ENCODE data around the gene ZFP36L2. TPM values are rescaled to one million over a fixed set of nuclear protein-coding genes. Genes with fewer than 3 reads are reported as not detected.

ZFP36L2 gene
- total and polyA plus RNA-seq, 2 experiments from 2014 or later, result 37.9 to 38.4 TPM

DNA sequence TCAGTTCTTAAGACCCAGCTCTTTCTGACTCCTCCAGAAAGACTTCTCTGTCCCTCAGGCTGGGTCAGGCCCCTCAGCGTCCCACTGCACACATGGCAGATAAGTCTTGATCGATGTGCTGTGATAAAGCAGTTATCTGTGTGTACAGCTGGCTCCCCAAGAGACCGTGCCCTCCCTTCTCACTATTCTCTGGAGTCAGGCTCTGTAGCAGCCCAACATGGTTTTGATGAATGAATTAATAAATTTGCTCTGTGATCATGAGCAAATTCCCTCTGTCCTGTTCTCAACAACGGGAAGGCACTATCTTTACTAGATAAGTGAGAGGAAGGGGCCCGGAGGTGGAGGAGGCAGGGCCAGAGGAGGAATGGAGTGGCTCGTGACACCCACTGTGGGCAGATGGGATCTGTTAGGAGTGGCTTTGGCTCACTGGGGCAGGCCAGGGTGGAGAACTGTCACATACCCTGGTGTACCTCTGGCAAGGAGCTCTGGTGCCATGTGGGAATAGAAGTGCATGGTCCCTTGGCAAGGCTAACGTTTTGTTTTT lies 48.3 kb downstream of the ZFP36L2 start (continued):
- TF ChIP-seq, protein P1, sequence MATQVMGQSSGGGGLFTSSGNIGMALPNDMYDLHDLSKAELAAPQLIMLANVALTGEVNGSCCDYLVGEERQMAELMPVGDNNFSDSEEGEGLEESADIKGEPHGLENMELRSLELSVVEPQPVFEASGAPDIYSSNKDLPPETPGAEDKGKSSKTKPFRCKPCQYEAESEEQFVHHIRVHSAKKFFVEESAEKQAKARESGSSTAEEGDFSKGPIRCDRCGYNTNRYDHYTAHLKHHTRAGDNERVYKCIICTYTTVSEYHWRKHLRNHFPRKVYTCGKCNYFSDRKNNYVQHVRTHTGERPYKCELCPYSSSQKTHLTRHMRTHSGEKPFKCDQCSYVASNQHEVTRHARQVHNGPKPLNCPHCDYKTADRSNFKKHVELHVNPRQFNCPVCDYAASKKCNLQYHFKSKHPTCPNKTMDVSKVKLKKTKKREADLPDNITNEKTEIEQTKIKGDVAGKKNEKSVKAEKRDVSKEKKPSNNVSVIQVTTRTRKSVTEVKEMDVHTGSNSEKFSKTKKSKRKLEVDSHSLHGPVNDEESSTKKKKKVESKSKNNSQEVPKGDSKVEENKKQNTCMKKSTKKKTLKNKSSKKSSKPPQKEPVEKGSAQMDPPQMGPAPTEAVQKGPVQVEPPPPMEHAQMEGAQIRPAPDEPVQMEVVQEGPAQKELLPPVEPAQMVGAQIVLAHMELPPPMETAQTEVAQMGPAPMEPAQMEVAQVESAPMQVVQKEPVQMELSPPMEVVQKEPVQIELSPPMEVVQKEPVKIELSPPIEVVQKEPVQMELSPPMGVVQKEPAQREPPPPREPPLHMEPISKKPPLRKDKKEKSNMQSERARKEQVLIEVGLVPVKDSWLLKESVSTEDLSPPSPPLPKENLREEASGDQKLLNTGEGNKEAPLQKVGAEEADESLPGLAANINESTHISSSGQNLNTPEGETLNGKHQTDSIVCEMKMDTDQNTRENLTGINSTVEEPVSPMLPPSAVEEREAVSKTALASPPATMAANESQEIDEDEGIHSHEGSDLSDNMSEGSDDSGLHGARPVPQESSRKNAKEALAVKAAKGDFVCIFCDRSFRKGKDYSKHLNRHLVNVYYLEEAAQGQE (IDR thresholded peaks at IDR 0.05; ENCODE audit: unreplicated experiment), result no peak
- TF ChIP-seq, protein P2, sequence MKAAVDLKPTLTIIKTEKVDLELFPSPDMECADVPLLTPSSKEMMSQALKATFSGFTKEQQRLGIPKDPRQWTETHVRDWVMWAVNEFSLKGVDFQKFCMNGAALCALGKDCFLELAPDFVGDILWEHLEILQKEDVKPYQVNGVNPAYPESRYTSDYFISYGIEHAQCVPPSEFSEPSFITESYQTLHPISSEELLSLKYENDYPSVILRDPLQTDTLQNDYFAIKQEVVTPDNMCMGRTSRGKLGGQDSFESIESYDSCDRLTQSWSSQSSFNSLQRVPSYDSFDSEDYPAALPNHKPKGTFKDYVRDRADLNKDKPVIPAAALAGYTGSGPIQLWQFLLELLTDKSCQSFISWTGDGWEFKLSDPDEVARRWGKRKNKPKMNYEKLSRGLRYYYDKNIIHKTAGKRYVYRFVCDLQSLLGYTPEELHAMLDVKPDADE (IDR thresholded peaks at IDR 0.05), result no peak

DNA sequence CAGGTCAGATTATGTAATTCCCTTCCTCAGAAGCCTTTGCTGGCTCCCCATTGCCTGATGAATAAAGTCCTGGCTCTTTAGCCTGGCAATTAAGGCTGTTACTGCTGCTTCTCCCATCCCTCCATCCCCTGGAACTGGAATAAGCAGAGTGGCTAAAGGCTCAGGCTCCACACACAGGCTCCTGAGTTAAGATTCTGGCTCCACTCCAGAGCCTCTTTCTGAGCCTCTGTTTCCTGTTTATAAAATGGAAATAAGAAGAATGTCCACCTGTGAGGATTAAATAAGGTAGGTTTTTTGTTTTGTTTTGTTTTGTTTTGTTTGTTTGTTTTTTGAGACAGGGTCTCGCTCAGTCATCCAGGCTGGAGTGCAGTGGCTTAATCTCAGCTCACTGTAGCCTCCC lies 50.0 kb downstream of the ZFP36L2 start:
- Histone ChIP-seq H3K79me2 (replicated peaks; ENCODE audit: insufficient read depth) (no peaks in the 10 kb centered on the region), H3K27me3 (ENCODE audit: insufficient read depth) (no peaks in the 10 kb centered on the region), H3K36me3 (ENCODE audit: insufficient read depth) (0 out of 2 replicates have a peak, but pooled peaks cover 11% of the 10 kb centered on the region), H2AFZ (no peak overlapping the region), H3K9me2 (ENCODE audit: insufficient read depth) (0 out of 2 replicates have a peak, but pooled peaks cover 5% of the 10 kb centered on the region), H3K4me2 (no peak overlapping the region), H3K4me3 (no peak overlapping the region), H3K27ac (ENCODE audit: low read depth) (no peak overlapping the region), H4K20me1 (replicated peaks; ENCODE audit: insufficient read depth) (no peaks in the 10 kb centered on the region), H3K4me1 (ENCODE audit: insufficient read depth) (peaks cover 31% of the 10 kb centered on the region), H3F3A (replicated peaks; ENCODE audit: low read depth) (peaks cover 9% of the 10 kb centered on the region; the same call in 1 of the 2 replicates)
- ATAC-seq, result no peak
- Mint-ChIP-seq H3K9me3 (peaks cover 33% of the 10 kb centered on the region; the same call in 2 of the 3 replicates), H3K4me3 (no peak overlapping the region), H3K27me3 (ENCODE audit: insufficient read depth, low read depth, poor library complexity) (peaks cover 17% of the 10 kb centered on the region), H3K4me1 (peaks cover 48% of the 10 kb centered on the region), H3K27ac (no peak overlapping the region), H3K36me3 (ENCODE audit: low read depth) (peaks cover 16% of the 10 kb centered on the region)
- TF ChIP-seq STAT1 (IDR thresholded peaks at IDR 0.05; ENCODE audit: unreplicated experiment) (no peak), ZNF331 (CRISPR knock-in tag; IDR thresholded peaks at IDR 0.05; ENCODE audit: low read depth) (no peak), NANOG (IDR thresholded peaks at IDR 0.05; ENCODE audit: borderline replicate concordance) (no peak), POLR2AphosphoS5 (IDR thresholded peaks at IDR 0.05; ENCODE audit: low read depth) (no peak), EZH2phosphoT487 (IDR thresholded peaks at IDR 0.05; ENCODE audit: unreplicated experiment) (no peak), JUNB (IDR thresholded peaks at IDR 0.05; ENCODE audit: unreplicated experiment) (no peak), ZNF114 (CRISPR knock-in tag; IDR thresholded peaks at IDR 0.05) (no peak)
- TF ChIP-seq, protein P3, sequence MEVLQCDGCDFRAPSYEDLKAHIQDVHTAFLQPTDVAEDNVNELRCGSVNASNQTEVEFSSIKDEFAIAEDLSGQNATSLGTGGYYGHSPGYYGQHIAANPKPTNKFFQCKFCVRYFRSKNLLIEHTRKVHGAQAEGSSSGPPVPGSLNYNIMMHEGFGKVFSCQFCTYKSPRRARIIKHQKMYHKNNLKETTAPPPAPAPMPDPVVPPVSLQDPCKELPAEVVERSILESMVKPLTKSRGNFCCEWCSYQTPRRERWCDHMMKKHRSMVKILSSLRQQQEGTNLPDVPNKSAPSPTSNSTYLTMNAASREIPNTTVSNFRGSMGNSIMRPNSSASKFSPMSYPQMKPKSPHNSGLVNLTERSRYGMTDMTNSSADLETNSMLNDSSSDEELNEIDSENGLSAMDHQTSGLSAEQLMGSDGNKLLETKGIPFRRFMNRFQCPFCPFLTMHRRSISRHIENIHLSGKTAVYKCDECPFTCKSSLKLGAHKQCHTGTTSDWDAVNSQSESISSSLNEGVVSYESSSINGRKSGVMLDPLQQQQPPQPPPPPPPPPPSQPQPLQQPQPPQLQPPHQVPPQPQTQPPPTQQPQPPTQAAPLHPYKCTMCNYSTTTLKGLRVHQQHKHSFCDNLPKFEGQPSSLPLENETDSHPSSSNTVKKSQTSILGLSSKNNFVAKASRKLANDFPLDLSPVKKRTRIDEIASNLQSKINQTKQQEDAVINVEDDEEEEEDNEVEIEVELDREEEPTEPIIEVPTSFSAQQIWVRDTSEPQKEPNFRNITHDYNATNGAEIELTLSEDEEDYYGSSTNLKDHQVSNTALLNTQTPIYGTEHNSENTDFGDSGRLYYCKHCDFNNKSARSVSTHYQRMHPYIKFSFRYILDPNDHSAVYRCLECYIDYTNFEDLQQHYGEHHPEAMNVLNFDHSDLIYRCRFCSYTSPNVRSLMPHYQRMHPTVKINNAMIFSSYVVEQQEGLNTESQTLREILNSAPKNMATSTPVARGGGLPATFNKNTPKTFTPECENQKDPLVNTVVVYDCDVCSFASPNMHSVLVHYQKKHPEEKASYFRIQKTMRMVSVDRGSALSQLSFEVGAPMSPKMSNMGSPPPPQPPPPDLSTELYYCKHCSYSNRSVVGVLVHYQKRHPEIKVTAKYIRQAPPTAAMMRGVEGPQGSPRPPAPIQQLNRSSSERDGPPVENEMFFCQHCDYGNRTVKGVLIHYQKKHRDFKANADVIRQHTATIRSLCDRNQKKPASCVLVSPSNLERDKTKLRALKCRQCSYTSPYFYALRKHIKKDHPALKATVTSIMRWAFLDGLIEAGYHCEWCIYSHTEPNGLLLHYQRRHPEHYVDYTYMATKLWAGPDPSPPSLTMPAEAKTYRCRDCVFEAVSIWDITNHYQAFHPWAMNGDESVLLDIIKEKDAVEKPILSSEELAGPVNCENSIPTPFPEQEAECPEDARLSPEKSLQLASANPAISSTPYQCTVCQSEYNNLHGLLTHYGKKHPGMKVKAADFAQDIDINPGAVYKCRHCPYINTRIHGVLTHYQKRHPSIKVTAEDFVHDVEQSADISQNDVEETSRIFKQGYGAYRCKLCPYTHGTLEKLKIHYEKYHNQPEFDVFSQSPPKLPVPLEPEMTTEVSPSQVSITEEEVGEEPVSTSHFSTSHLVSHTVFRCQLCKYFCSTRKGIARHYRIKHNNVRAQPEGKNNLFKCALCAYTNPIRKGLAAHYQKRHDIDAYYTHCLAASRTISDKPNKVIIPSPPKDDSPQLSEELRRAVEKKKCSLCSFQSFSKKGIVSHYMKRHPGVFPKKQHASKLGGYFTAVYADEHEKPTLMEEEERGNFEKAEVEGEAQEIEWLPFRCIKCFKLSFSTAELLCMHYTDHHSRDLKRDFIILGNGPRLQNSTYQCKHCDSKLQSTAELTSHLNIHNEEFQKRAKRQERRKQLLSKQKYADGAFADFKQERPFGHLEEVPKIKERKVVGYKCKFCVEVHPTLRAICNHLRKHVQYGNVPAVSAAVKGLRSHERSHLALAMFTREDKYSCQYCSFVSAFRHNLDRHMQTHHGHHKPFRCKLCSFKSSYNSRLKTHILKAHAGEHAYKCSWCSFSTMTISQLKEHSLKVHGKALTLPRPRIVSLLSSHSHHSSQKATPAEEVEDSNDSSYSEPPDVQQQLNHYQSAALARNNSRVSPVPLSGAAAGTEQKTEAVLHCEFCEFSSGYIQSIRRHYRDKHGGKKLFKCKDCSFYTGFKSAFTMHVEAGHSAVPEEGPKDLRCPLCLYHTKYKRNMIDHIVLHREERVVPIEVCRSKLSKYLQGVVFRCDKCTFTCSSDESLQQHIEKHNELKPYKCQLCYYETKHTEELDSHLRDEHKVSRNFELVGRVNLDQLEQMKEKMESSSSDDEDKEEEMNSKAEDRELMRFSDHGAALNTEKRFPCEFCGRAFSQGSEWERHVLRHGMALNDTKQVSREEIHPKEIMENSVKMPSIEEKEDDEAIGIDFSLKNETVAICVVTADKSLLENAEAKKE (CRISPR knock-in tag; IDR thresholded peaks at IDR 0.05), result no peak
- TF ChIP-seq, protein P2 (IDR thresholded peaks at IDR 0.05), result no peak
- TF ChIP-seq, protein P4, sequence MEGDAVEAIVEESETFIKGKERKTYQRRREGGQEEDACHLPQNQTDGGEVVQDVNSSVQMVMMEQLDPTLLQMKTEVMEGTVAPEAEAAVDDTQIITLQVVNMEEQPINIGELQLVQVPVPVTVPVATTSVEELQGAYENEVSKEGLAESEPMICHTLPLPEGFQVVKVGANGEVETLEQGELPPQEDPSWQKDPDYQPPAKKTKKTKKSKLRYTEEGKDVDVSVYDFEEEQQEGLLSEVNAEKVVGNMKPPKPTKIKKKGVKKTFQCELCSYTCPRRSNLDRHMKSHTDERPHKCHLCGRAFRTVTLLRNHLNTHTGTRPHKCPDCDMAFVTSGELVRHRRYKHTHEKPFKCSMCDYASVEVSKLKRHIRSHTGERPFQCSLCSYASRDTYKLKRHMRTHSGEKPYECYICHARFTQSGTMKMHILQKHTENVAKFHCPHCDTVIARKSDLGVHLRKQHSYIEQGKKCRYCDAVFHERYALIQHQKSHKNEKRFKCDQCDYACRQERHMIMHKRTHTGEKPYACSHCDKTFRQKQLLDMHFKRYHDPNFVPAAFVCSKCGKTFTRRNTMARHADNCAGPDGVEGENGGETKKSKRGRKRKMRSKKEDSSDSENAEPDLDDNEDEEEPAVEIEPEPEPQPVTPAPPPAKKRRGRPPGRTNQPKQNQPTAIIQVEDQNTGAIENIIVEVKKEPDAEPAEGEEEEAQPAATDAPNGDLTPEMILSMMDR (conservative IDR thresholded peaks at IDR 0.05; ENCODE audit: low read depth in 2 of 2), result no peak
- DNase-seq (ENCODE audit: low spot score), result no peak

Measured in GM23338 (cell line).